Measurements from ENCODE around the gene MPND. TPM values are rescaled to one million over a fixed set of nuclear protein-coding genes. Genes with fewer than 3 reads are reported as not detected.
"Not testable (repeated sequence)": the region's sequence is repeated elsewhere in the genome, so short reads cannot be mapped to it uniquely, and the experiment has no call there.

The MPND gene
- total RNA-seq, 1 donor from 2014 or later: 11.5 TPM

GRCh38 chr19:4349225-4349624, 5.9 kb downstream of the MPND start:
- not testable (repeated sequence) for DNase-seq

GRCh38 chr19:4350111-4350510, 6.7 kb downstream of the MPND start:
- no peak for DNase-seq

GRCh38 chr19:4350726-4351125, 7.4 kb downstream of the MPND start:
- no peak for DNase-seq

- DNase-seq: no peak
These were observed 9.3 kb downstream of the MPND start for GRCh38 chr19:4352701-4353121.

- no peak for DNase-seq
These were observed 10.9 kb downstream of the MPND start for GRCh38 chr19:4354282-4354681.

GRCh38 chr19:4354897-4355296, 11.5 kb downstream of the MPND start:
- no peak for DNase-seq

- DNase-seq: no peak
These were observed 13.9 kb downstream of the MPND start for GRCh38 chr19:4357095-4357797.

- DNase-seq: no peak
These were observed 14.6 kb downstream of the MPND start for GRCh38 chr19:4357921-4358326.

GRCh38 chr19:4358709-4359626, 15.6 kb downstream of the MPND start:
- DNase-seq: no peak

GRCh38 chr19:4359627-4360000, 16.3 kb downstream of the MPND start:
- DNase-seq: no peak

- DNase-seq: no peak
These were observed 16.8 kb downstream of the MPND start for GRCh38 chr19:4360081-4360569.

- DNase-seq: no peak
These were observed 17.3 kb downstream of the MPND start for GRCh38 chr19:4360641-4361151.

GRCh38 chr19:4361152-4362046, 18.0 kb downstream of the MPND start:
- DNase-seq: no peak

- no peak for DNase-seq
These were observed 18.9 kb downstream of the MPND start for GRCh38 chr19:4362101-4362828.

- DNase-seq: no peak
These were observed 19.6 kb downstream of the MPND start for GRCh38 chr19:4362831-4363545.

GRCh38 chr19:4363571-4364304, 20.4 kb downstream of the MPND start:
- no peak for DNase-seq

- DNase-seq: no peak
These were observed 22.0 kb downstream of the MPND start for GRCh38 chr19:4365341-4365740.

GRCh38 chr19:4365791-4366665, 22.7 kb downstream of the MPND start:
- DNase-seq: no peak
